KOPT-K1 (cell line): ENCODE data around the gene GLMP.
"Not testable (repeated sequence)": the region's sequence is repeated elsewhere in the genome, so short reads cannot be mapped to it uniquely, and the experiment has no call there.

ENCODE experiments used
- H3K27ac ChIP-seq: fragments of 200-600 bp; sonication (generic); 2 replicates; pipeline ENCODE4 v1.5.1; 2016; ENCODE audit warnings: antibody characterized with exemption, mild to moderate bottlenecking, low read depth, low read length; ENCODE audit not compliant: poor library complexity, severe bottlenecking
- H3K36me3 ChIP-seq: fragments of 200-600 bp; sonication (generic); 2 replicates; pipeline ENCODE4 v1.5.1; 2017; ENCODE audit warnings: antibody characterized with exemption, mild to moderate bottlenecking, low read length, moderate library complexity; ENCODE audit not compliant: insufficient read depth
- H3K9me3 ChIP-seq: fragments of 200-600 bp; sonication (generic); 2 replicates; pipeline ENCODE4 v1.5.1; 2017; ENCODE audit warnings: antibody characterized with exemption, low read length, mild to moderate bottlenecking; ENCODE audit not compliant: insufficient read depth, poor library complexity, severe bottlenecking

GLMP gene

GRCh38 chr1:156295391-156295947, at the start of gene GLMP:
GLMP (minus strand) TSS chr1:156295679; CDS start chr1:156295645, 34 bp downstream.
- no peaks in the 10 kb centered on the region for H3K9me3 ChIP-seq
- peak within 1 kb of the TSS; percentile 61 for H3K27ac ChIP-seq

GRCh38 chr1:156344409-156344808, 48.9 kb upstream of the GLMP start:
- no peak overlapping the region for H3K27ac ChIP-seq
- H3K36me3 ChIP-seq, result no peaks in the 10 kb centered on the region
- no peaks in the 10 kb centered on the region for H3K9me3 ChIP-seq

More at GRCh38 chr1:156295391-156295947, at the start of gene GLMP:
- H3K36me3 ChIP-seq, result peaks cover 29% of the 10 kb centered on the region; the same call in 1 of the 2 replicates

DNA sequence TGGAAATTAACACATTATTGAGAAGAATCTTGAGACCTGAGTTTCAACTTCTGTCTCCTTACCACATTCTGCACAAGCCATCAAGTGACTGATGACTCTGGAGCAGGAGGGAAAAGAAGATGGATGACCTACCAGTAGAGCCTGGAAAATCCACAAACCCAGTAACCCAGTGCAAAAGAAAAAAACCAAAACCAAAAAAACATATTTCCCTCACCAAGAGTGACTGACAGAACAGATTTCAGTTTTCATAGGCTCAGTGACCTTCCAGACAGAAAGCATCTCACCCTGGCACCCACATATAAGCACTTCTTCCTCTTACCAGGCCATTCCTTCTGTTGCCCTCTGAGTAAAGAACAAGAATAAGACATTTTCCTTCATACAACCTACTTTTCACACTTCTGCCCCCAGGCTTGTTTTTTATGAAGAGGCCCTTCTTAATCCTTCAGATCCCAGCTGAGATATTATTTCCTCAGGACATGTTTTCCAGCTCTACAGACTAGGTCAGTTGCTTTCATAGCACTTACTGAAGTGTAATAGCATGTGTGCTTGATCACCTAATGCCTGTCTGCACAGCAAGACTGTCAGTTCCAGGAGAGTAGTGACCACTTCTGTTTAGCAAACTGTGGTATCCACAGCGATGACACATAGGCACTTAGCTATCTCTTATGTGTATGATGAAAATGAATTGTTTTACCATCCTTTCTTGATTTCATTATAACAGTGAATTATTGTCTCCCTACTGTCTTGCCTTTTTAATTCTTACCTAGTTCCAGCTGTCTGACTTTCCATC, 46.9 kb upstream of the GLMP start:
- Histone ChIP-seq H3K9me3 (no peaks in the 10 kb centered on the region), H3K27ac (no peak overlapping the region), H3K36me3 (no peaks in the 10 kb centered on the region)

- Histone ChIP-seq H3K27ac (peak within 1 kb of the TSS; percentile 93), H3K9me3 (no peaks in the 10 kb centered on the region), H3K36me3 (peaks cover 32% of the 10 kb centered on the region)
These were observed 42.9 kb upstream of the GLMP start, which contains the start of the genes CCT3 and TSACC for GRCh38 chr1:156338180-156338976. CCT3 (minus strand) TSS chr1:156338292; CDS start chr1:156338184, 108 bp downstream. TSACC (plus strand) TSS chr1:156338526; CDS start chr1:156339758, 1,232 bp downstream.

DNA sequence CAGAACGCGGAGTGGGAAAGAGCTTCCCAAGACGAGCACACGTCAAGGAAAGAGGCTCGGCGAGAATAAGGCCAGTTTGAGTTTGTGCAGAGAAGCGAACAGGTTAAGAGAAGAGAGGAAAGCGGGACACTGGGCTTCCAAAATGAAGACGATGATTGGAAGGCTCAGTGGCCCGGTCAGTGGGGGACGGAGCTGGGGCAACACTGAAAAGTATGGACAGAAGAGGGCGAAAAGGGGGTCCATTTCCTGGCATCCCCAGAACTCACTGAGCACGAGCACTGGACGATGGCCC, 42.4 kb upstream of the GLMP start:
- H3K36me3 ChIP-seq, result peaks cover 37% of the 10 kb centered on the region
- H3K9me3 ChIP-seq, result no peaks in the 10 kb centered on the region
- peak overlapping the region; percentile 93 for H3K27ac ChIP-seq

- peak overlapping the region; percentile 93 for H3K27ac ChIP-seq
- H3K9me3 ChIP-seq, result no peaks in the 10 kb centered on the region
- peaks cover 43% of the 10 kb centered on the region for H3K36me3 ChIP-seq
These were observed 41.8 kb upstream of the GLMP start for GRCh38 chr1:156337052-156337887.

DNA sequence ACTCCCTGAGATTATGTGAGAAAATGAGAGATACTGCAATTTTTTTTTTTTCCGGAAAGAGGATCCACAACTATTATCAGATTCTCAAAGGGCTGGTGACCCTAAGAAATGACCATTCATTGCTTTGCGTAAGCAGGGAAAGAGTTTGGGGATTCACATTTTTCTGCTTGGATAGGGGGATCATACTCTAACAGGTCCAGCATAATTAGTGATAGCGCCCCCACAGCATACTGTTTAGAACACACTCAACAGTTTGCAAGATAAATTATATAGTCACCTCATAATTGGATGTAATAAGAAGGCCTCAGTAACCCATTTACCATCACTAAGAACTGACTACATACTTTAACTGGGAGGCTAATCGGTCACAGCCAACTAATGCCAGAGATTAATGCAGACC, 40.8 kb upstream of the GLMP start:
- peaks cover 53% of the 10 kb centered on the region for H3K36me3 ChIP-seq
- H3K27ac ChIP-seq, result peak overlapping the region; percentile 93
- H3K9me3 ChIP-seq, result no peaks in the 10 kb centered on the region

DNA sequence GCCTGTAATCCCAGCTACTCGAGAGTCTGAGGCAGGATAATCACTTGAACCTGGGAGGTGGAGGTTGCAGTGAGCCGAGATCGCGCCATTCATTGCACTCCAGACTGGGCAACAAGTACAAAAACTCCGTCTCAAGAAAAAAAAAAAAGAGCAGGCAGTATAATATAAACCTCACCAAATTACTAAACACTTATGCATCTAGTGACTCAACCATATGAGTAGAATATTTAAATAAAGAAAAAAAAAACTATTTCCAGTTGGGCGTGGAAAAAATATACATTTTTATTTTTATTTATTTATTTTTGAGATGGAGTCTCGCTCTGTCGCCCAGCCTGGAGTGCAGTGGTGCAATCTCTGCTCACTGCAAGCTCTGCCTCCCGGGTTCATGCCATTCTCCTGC, 27.7 kb upstream of the GLMP start:
- peaks cover 89% of the 10 kb centered on the region for H3K36me3 ChIP-seq
- not testable (repeated sequence) for H3K27ac ChIP-seq, H3K9me3 ChIP-seq

GRCh38 chr1:156320560-156320959, 25.1 kb upstream of the GLMP start:
- peaks cover 99% of the 10 kb centered on the region for H3K36me3 ChIP-seq
- no peaks in the 10 kb centered on the region for H3K9me3 ChIP-seq
- no peak overlapping the region for H3K27ac ChIP-seq

- no peak overlapping the region for H3K27ac ChIP-seq
- H3K36me3 ChIP-seq, result peaks cover 99% of the 10 kb centered on the region
These were observed 24.2 kb upstream of the GLMP start for GRCh38 chr1:156319664-156320063.

DNA sequence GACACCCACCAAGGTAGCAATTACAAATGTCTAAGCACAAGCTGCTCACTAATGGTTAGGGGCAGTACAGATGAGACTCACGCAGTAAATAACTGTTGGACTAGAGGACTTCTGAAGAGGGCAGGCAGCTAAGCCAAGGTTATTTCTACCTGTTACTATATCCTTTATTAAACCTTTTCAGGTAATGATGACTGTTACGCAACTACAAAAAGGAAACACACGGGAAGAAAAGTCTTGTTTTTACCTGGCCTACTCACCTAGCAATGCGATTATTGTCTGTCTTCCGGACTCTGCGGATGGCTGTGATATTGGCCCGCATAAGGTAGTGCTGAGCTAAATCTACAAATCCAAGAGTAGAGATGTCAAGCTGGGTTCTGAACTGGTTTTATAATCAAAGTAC, 21.4 kb upstream of the GLMP start:
- H3K36me3 ChIP-seq, result peaks cover 100% of the 10 kb centered on the region
- no peaks in the 10 kb centered on the region for H3K9me3 ChIP-seq
- no peak overlapping the region for H3K27ac ChIP-seq

More at GRCh38 chr1:156319664-156320063, 24.2 kb upstream of the GLMP start:
- no peaks in the 10 kb centered on the region for H3K9me3 ChIP-seq

DNA sequence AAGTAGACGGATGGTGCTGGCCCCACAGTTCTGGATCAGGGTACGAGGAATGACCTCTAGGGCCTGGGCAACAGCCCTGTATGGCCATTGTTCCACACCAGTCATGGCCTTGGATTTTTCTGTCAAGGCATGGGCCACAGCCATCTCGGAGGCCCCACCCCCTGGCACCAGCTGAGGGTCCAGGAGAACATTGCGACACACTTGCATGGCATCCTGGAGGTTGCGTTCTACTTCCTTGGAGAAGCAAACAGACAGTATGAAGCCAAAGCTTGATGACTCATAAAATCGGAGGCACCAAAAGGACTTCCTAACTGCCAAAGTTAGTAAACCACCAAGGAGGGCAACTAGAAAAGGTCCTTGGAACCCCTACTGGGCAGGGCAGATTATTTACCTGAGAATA, 15.5 kb upstream of the GLMP start:
- Histone ChIP-seq H3K36me3 (peaks cover 100% of the 10 kb centered on the region), H3K27ac (no peak overlapping the region)

GRCh38 chr1:156308078-156308477, 12.6 kb upstream of the GLMP start:
- H3K9me3 ChIP-seq, result no peaks in the 10 kb centered on the region
- H3K27ac ChIP-seq, result no peak overlapping the region
- H3K36me3 ChIP-seq, result peaks cover 97% of the 10 kb centered on the region

More for the DNA sequence above, 15.5 kb upstream of the GLMP start:
- no peaks in the 10 kb centered on the region for H3K9me3 ChIP-seq

DNA sequence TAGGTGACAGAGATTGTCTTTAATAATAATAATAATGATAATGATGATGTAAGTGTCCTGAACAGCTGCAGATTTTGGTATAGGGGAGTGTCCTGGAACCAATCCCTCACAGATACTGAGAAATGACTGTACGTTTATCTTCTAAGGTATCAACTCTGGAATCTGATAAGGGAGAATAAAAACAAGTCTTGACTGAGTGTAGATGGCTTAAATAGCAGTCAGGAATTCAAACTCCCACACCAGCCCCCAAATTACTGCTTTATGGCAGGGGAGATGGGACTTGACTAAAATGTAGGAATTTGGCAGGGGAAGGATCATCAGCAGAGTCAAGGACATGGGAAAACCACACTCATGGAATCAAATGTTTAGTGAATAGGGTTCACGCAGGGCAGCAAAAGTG, 9.7 kb upstream of the GLMP start:
- Histone ChIP-seq H3K36me3 (peaks cover 71% of the 10 kb centered on the region), H3K27ac (no peak overlapping the region), H3K9me3 (no peaks in the 10 kb centered on the region)
